Skeletal muscle tissue (tissue), 4 donors: ENCODE measurements around the gene PIK3AP1. TPM values are rescaled to one million over a fixed set of nuclear protein-coding genes. Genes with fewer than 3 reads are reported as not detected.
A peak's percentile ranks its signal among the peaks of the same experiment; 100 is the strongest.

Experiments
- H3K27ac ChIP-seq: one replicate; pipeline ENCODE4 v1.7.0; 2013; ENCODE audit warnings: mild to moderate bottlenecking, low read depth, low read length, inconsistent platforms
- H3K27me3 ChIP-seq, 3 donors: one replicate each; pipeline ENCODE4 v1.7.0; 2013; ENCODE audit warnings: low read length in 3 of 3; ENCODE audit not compliant: control insufficient read depth in 3 of 3, insufficient read depth in 3 of 3
- H3K36me3 ChIP-seq, 3 donors: one replicate each; pipeline ENCODE4 v1.7.0; 2013; ENCODE audit warnings: low read length in 3 of 3; ENCODE audit not compliant: control insufficient read depth in 3 of 3, insufficient read depth in 3 of 3
- H3K4me1 ChIP-seq, 3 donors: one replicate each; pipeline ENCODE4 v1.7.0; 2013; ENCODE audit warnings: low read length in 3 of 3, mild to moderate bottlenecking in 3 of 3; ENCODE audit not compliant: control insufficient read depth in 3 of 3, insufficient read depth in 3 of 3
- H3K4me3 ChIP-seq, 3 donors: one replicate each; pipeline ENCODE4 v1.7.0; 2013; ENCODE audit warnings: low read length in 3 of 3
- H3K9ac ChIP-seq, 3 donors: one replicate each; pipeline ENCODE4 v1.7.0; 2013; ENCODE audit warnings: low read length in 3 of 3, mild to moderate bottlenecking in 3 of 3, moderate library complexity in 2 of 3, low read depth in 1 of 3
- H3K9me3 ChIP-seq, 3 donors: one replicate each; pipeline ENCODE4 v1.7.0; 2013; ENCODE audit warnings: low read length in 3 of 3; ENCODE audit not compliant: control insufficient read depth in 3 of 3
- total RNA-seq: library from RNA; depleted of rRNA; stranded (reverse); fragments of >200 nt; gene quantifications from one replicate; pipeline ENCODE4 v1.2.3, GENCODE V29; 2014
- donor health status: Osteomylitis.

PIK3AP1 gene
- total RNA-seq, 1 donor from 2014 or later: 6.3 TPM

DNA sequence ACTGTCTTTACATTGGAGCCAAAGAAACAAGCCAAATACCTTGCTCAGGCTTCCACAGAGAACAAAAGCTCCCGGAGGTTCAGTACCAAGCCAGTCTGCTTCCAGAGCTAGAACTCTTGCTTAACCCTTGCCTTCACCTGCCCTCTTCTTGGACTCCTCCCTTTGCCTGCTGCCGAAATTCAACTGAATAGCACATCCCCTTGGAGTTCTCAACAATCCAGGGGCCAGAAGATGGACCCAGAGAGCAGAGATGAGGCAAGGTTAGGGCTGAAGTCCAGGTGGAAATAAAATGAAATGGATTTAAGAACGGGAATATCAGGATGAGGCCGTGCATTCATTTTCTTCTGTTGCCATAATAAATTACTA, 876 bp upstream of the PIK3AP1 start:
- Histone ChIP-seq H3K4me1 (peaks cover 8 to 12% (median 11%) of the 10 kb centered on the region in 3 donors), H3K27me3 (peaks cover 0 to 4% (median 0%) of the 10 kb centered on the region in 3 donors), H3K9ac (peak overlapping the region in 1 of 3 donors; percentile 66), H3K9me3 (no peaks in the 10 kb centered on the region), H3K27ac (no peak overlapping the region), H3K36me3 (no peaks in the 10 kb centered on the region), H3K4me3 (peak overlapping the region in 2 of 3 donors; percentile 54 to 72)

DNA sequence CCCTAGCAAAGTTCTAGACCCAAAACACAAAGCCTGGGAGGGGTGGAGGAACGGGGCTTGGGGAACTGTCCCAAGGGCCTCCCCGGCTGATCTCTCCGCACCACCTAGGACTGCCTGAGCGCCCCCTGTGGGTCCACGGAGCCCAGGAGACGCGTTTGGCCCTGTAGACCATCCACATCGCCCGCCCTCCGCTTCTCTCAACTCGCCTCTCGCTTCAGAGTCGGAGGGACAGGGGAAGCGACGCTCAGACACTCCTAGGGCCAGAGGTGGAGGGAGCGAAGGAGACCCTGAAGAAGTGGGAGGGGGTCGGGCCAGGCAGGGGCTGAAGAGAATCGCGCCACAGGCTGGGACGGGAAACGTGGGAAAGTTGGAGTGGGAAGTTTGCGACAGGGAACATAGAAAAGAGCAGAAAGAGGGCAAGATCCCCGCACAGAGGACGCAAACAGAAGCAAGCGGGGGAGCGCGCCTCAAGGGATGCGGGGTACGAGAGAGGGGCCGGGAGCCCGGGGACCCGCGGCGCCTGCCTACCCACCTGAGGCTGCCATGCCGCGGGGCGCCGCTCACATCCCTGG, 378 bp downstream of the PIK3AP1 start:
- Histone ChIP-seq H3K4me1 (peaks cover 8 to 12% (median 11%) of the 10 kb centered on the region in 3 donors), H3K27ac (peak overlapping the region; percentile 36), H3K36me3 (no peaks in the 10 kb centered on the region), H3K27me3 (peaks cover 0 to 4% (median 0%) of the 10 kb centered on the region in 3 donors), H3K9ac (peak overlapping the region; percentile 23 to 69 (median 66)), H3K4me3 (peak overlapping the region; percentile 41 to 72 (median 64)), H3K9me3 (no peaks in the 10 kb centered on the region)

DNA sequence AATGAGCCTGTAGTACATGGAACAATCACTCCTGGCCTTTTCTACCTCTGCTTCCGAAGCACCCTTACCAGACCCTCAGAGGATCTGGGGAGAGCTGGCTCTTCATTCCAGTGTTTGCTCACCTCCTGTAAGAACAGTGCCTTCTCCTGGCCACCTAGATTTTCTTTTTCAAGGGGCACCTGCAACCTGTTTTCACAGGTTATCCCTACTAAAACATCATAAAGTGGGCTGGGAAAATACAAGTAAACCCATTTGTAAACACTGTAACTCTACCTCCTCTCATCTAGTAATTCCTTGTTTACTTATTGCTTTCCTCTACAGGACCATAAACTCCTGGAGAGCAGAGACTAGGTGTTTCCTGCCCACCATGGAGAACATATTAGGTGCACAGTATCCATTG, 1.1 kb downstream of the PIK3AP1 start:
- Histone ChIP-seq H3K9me3 (no peaks in the 10 kb centered on the region), H3K4me3 (peak overlapping the region in 2 of 3 donors; percentile 28 to 46), H3K27ac (peak overlapping the region; percentile 14), H3K36me3 (no peaks in the 10 kb centered on the region), H3K27me3 (peaks cover 0 to 4% (median 0%) of the 10 kb centered on the region in 3 donors), H3K4me1 (peaks cover 8 to 12% (median 11%) of the 10 kb centered on the region in 3 donors), H3K9ac (peak overlapping the region in 1 of 3 donors; percentile 9)

DNA sequence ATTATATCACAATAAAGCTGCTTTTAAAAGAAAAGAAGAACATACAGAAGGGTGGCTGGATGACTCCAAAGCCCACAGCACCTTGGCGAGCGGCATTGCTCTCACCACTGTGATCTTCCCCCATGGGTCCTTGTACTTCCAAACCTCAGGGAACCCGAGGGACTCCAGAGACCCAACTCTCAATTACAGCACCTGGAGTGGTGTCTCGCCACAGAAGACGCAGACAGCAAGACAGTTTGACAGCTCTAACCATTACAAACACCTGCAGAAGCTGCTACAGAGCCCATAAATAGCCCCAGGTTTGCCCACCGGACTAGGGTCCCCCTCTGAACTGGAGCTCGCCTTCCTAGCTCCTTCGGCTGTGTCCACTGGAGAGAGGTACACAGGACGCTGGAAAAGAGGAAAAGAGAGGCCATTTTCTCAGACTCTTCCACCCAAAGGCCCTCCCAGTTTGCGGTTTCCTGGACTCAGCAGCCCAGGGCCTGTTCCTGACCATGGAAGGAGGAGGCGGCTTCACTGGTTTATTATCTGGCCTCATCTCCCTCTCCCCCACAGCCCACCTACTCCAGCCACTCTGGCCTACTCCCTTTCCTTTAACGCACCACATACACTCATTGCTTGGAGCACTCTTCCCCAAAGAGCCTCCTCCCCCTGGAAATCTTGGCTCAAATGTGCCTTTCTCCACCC, 1.9 kb downstream of the PIK3AP1 start:
- Histone ChIP-seq H3K9ac (no peak overlapping the region), H3K27me3 (peaks cover 0 to 4% (median 0%) of the 10 kb centered on the region in 3 donors), H3K27ac (peak overlapping the region; percentile 51), H3K4me3 (peak overlapping the region in 1 of 3 donors; percentile 46), H3K36me3 (no peaks in the 10 kb centered on the region), H3K9me3 (no peaks in the 10 kb centered on the region), H3K4me1 (peaks cover 8 to 12% (median 11%) of the 10 kb centered on the region in 3 donors)

DNA sequence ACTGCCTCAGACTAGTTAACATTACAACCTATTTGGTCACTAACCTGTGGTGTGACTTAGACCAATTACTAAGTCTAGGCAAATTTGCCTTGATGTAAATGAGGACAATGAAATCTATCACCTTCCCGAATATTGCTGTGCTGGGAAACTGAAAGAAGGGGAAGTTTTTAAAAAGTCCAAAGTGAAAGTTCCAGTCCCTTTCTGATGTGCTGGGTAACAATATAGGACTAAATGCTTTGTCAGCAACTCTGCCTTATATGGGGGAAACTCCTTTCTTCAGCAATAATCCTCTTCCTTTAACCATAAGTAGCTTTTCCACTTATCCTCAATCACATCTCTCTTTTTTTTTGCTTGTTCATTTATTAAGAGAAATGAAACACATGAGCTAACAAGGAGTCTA, 3.9 kb downstream of the PIK3AP1 start:
- Histone ChIP-seq H3K4me3 (no peak overlapping the region), H3K4me1 (peaks cover 8 to 11% (median 11%) of the 10 kb centered on the region in 3 donors), H3K27me3 (peaks cover 0 to 4% (median 0%) of the 10 kb centered on the region in 3 donors), H3K27ac (no peak overlapping the region), H3K9me3 (no peaks in the 10 kb centered on the region), H3K9ac (no peak overlapping the region), H3K36me3 (no peaks in the 10 kb centered on the region)

DNA sequence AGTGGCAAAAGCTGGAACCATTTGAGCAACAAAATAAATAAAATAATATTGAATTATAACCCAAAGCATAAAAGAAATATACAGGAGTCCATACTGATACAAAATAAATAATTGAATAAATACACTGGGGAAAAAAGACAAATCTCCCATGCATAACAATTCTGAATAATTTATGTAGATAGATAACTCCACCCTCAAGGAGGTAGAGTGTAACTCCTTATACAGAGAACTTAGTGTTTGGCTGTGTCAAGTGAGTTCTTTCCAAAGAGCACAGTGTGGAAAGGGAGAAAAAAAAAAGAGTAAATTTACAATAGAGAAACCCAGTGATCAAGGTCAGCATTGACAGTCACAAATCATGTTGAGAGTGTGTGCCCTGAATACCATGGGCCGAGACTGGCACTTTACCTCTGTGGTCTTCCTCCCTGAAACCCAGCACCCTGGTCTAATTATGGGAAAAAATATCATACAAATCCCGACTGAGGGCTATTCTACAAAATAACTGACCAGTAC, 5.5 kb downstream of the PIK3AP1 start:
- Histone ChIP-seq H3K9me3 (no peaks in the 10 kb centered on the region), H3K36me3 (no peaks in the 10 kb centered on the region), H3K27me3 (peaks cover 0 to under 1% (median 0%) of the 10 kb centered on the region in 3 donors), H3K27ac (no peak overlapping the region), H3K9ac (no peak overlapping the region), H3K4me3 (no peak overlapping the region), H3K4me1 (peaks cover under 1 to 1% (median under 1%) of the 10 kb centered on the region in 3 donors)

DNA sequence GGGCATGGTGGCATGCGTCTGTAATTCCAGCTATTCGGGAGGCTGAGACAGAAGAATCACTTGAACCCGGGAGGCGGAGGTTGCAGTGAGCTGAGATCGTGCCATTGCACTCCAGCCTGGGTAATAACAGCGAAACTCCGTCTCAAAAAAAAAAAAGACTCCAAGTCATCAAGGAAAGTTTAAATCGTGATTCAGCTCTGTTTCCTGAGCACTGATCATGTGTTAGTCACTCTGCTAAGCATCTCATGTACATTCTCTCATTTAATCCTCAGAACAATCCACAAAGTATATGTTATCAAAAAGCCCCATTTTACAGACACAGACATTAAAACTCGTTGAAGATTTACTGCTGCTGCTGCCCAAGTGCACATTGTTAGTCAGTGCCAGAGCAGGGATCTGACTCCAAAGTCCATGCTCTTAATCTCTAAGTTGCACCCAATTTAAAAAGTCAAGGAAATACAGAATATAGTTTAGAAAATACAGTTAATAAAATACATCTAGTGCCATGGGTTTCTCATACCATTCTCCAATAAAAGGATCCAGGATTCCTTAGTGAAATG, 6.2 kb downstream of the PIK3AP1 start:
- H3K9ac ChIP-seq: no peak overlapping the region
- no peak overlapping the region for H3K27ac ChIP-seq
- peaks cover 0 to 5% (median 0%) of the 10 kb centered on the region in 3 donors for H3K4me1 ChIP-seq
- no peaks in the 10 kb centered on the region for H3K36me3 ChIP-seq
- no peak overlapping the region for H3K4me3 ChIP-seq
- no peaks in the 10 kb centered on the region for H3K27me3 ChIP-seq
- no peaks in the 10 kb centered on the region for H3K9me3 ChIP-seq

DNA sequence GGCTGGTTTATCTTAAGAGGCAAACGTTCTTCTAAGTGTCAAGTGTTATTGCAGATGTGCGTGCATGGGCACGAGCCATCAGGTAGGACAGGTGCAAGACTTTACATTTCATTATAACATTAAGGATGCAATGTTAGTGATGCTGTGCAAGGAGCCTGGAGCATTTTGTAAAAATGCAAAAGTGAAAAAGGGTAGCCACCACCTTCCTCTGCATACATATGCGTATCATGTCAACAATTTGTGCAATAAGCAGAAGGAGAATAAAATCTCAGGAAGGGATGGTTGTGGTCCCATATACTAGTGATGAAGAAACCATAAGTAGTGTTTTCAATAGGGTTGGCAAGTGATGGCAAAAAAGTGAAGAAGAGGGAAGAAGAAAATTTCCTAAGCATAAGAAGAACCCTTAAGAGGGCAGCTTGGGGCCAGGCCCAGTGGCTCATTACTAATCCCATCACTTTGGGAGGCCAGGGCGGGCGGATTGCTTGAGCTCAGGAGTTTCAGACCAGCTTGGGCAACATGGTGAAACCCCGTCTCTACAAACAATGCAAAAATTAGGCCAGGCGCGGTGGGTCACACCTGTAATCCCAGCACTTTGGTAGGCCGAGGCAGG, 7.5 kb downstream of the PIK3AP1 start:
- no peak overlapping the region for H3K4me3 ChIP-seq
- H3K27me3 ChIP-seq: no peaks in the 10 kb centered on the region
- no peak overlapping the region for H3K9ac ChIP-seq
- peaks cover 0 to 5% (median 0%) of the 10 kb centered on the region in 3 donors for H3K4me1 ChIP-seq
- no peak overlapping the region for H3K27ac ChIP-seq
- H3K9me3 ChIP-seq: no peaks in the 10 kb centered on the region
- no peaks in the 10 kb centered on the region for H3K36me3 ChIP-seq

DNA sequence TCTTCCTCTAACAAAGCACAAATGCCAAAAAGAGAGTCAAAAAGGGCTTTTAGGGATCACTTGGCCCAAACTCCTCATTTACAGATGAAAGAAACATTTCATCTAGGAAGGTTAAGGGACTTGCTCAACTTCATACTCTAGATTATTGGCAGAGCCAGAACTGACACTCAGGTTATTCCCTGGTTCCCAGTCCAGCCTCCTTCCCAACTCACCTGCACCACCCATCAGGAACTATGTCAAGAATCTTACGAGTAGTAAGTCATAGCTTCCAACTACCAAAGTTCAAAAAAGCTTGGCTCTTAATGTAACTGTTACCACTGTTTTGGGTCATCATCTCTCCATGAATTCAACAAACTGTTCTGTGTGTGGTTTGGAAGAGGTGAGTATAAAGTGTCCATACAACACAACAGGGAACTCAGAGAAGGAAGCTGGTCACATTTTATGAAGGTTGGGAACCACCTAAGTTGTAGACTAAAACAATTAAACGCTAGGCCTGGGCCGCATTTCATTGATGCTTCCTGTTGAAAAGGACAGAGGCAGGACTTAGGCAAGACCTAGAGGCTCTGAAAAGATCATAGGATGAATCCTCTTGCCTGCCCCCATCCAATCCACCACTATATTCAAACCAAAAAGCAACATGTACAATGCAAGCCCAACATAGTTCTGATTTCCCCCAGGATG, 9.1 kb downstream of the PIK3AP1 start:
- H3K27me3 ChIP-seq: no peaks in the 10 kb centered on the region
- no peaks in the 10 kb centered on the region for H3K9me3 ChIP-seq
- no peak overlapping the region for H3K27ac ChIP-seq
- H3K36me3 ChIP-seq: no peaks in the 10 kb centered on the region
- no peak overlapping the region for H3K4me3 ChIP-seq
- peaks cover 0 to 5% (median 0%) of the 10 kb centered on the region in 3 donors for H3K4me1 ChIP-seq
- H3K9ac ChIP-seq: no peak overlapping the region
